HG03342 (cell line): Measurements from ENCODE around the gene KCTD12.
"Not testable (repeated sequence)": the region's sequence is repeated elsewhere in the genome, so short reads cannot be mapped to it uniquely, and the experiment has no call there.

Experiments used
- ATAC-seq: cut with Tn5 transposase; IDR thresholded peaks from one replicate; pipeline ENCODE4 v1.9.1; 2021; ENCODE audit warnings: mild to moderate bottlenecking, moderate library complexity; ENCODE audit not compliant: unreplicated experiment

KCTD12 gene

GRCh38 chr13:76886292-76887075 lies at the start of gene KCTD12:
Gene KCTD12, minus strand, starts transcription at chr13:76886405. Its CDS starts 257 bp downstream, at chr13:76886148.
- peak; percentile 71 for ATAC-seq

DNA sequence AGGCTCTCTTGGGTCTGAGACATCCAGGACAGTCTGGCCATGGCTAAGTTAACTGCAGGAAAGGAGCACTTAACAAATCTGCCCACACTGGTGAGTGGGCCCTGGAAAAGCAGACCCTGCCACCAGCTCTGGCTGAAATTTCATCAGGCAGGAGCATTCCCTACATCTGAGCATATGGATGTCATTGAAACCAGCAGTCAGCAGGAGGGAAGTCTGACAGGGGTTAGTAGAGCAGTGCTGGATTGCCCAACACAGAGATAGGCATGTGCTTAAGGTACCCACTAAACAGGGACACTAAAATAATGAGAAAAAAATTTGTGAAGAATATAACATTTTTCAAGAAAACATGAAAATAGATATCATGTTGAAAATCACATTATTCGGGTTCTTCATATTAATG lies 48.5 kb upstream of the KCTD12 start:
- no peak for ATAC-seq

DNA sequence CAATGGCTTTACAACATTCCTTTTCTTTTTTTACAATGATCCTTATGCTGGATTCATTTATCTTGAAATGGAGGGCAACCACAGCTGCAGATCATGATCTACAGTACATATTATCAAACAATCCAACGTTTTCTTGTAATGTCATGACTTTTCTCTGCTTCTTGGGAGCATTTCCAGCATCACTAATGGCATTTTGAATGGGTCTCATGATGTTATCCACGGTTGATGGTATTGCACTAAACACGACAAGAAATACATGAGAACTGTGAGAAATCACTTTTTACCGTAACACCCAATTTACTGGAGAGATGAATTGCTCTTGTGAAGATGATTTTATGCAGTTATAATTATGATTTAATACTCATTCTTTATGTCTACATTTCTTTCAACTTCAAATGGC lies 45.9 kb upstream of the KCTD12 start:
- ATAC-seq: no peak

DNA sequence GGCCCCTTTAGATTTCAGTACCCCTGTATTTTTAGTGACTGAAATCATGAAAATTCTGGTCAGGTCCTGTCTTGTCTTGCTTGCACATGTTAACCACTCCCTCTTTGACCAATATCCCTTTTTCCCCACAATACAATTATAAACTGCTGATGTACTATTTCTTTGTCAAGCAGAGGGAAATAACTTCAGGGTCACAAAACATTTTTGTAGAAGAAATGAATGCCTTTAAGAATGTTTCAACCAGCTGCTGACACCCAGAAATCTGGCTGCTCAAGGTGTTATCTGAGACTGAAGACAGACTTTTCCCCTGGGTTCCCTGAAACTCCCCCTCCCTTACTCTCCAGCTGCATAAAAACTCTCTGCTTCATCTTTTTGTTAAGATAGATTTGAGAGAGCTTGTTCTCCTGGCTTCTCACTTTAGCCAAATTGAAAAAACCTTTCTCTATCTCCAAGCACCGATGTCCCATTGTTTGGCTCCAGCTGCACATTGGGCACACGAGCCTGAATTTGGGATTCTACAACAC lies 43.7 kb upstream of the KCTD12 start:
- no peak for ATAC-seq

GRCh38 chr13:76929320-76929719 lies 43.1 kb upstream of the KCTD12 start:
- ATAC-seq: no peak

DNA sequence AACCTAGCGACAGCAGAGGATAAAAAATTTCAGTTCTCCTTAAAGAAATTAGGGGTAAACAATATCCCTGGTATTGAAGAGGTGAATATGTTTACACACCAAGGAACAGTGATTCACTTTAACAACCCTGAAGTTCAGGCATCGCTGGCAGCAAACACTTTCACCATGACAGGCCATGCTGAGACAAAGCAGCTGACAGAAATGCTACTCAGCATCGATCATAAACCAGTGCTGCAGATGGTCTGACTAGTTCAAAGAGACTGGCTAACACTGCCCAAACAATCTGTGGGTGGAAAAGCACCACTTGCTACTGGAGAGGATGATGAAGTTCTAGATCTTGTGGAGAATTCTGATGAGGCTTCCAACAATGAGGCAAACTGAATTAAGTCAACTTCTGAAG lies 42.3 kb upstream of the KCTD12 start:
- no peak for ATAC-seq

DNA sequence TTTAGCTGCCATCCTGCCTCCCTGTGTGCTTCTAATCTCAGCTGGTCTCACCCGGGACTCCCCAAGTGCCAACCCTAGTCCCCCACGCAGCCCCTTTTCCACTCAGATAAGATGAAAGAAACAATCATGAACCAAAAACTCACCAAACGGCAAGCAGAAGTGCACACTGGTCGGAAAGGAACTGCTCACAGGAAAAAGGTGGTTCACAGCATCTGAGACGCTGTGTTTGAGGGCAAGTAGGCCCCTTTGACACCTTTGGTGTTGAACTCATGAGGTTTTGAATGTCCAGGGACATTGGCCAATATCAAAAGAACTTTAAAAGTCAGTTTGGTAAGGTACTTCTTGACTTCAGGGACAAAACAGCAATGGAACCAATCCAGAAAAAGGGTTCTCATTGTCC lies 41.8 kb upstream of the KCTD12 start:
- ATAC-seq: no peak

- no peak for ATAC-seq
Observed at GRCh38 chr13:76925115-76925514, 38.9 kb upstream of the KCTD12 start.

GRCh38 chr13:76921516-76921915 lies 35.3 kb upstream of the KCTD12 start:
- no peak for ATAC-seq

GRCh38 chr13:76917755-76918481 lies 31.7 kb upstream of the KCTD12 start:
- ATAC-seq: not testable (repeated sequence)

GRCh38 chr13:76917095-76917494 lies 30.9 kb upstream of the KCTD12 start:
- ATAC-seq: no peak

- ATAC-seq: no peak
Observed at GRCh38 chr13:76913898-76914297, 27.7 kb upstream of the KCTD12 start.

DNA sequence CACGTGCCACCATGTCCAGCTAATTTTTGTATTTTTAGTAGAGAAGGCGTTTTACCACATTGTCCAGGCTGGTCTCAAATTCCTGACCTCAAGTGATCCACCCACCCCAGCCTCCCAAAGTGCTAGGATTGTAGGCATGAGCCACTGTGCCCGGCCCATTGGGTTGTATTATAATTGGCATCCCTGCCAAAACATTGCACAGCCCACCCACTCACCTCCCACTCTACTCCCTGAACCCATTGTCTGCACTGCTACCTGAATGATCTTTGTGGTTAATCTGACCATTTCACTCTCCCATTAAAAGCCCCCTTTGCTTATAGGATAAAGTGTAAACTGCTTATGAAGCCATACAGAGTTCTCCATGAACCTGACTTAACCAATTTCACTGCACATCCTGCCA lies 26.3 kb upstream of the KCTD12 start:
- no peak for ATAC-seq

- no peak for ATAC-seq
Observed at GRCh38 chr13:76904507-76904906, 18.3 kb upstream of the KCTD12 start.

DNA sequence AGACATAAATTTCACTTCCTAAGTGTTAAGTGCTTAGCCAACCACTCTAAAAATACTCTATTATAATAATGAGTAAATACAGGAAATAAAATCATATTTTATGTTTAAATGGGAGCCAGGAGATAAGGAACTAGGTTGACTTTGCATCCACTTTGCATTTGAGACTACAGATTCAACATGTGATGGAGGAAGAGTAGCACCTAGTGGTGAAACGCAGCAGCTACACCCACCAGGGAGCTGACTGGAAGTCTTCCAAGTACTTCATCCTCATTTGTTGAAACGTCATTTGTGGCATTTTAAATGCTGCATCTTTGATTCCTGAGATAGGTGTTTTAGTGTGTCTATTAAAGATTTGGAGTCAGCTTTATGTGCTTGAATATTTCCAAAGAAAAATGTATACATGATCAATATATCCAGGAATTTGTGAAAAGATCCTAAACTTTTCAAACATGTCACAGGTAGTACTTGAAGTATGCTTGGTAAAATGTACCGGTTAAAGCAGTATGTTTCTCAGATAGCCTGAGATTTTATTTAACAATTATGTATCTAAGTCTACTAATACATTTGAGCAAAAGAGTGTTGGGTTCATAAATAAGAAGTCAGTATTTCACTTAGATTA lies 17.4 kb upstream of the KCTD12 start:
- ATAC-seq: peak; percentile 99

DNA sequence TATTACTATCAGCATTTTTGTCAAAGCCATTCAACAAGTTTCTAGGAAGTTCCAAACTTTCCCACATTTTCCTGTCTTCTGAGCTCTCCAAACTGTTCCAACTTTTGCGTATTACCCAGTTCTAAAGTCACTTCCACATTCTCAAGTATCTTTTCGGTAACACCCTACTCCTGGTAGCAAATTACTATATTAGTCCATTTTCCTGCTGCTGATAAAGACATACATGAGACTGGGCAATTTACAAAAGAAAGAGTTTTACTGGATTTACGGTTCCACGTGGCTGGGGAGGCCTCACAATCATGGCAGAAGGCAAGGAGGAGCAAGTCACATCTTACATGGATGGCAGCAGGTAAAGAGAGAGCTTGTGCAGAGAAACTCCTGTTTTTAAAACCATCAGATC lies 12.9 kb upstream of the KCTD12 start:
- not testable (repeated sequence) for ATAC-seq

GRCh38 chr13:76897171-76897570 lies 11.0 kb upstream of the KCTD12 start:
- not testable (repeated sequence) for ATAC-seq

DNA sequence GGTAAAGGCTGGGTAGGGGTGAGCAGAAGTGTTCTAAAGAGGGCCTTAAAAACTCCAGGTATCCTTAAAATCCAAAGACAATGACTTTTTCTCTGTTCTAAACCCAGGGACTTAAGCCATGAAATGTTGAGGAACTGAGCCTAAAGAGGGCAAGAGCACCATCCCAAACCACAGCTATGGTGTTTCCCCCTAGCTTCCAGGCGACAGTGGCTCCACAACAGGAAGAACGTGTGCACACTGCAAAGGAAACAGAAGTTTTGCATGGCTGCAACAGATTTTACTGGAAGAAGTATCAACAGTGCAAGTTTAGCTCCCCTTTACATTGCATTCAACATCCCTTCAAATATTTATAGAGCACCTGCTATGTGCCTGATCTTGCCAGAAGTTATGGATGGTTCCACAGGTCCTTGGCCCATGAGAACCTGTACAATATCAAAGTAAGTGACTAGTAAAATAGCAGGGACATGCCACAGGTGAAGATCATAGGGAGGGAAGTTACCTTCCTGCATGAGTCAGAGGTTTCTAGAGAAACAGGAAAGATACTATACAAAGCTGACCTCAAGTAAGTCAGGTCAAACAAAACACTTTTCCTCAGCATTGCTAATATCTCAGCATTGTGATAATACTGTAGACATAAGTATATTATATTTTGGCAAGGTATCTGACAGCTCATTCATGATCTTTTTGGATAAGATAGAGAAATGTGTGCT lies 8.4 kb upstream of the KCTD12 start:
- peak; percentile 51 for ATAC-seq

- peak; percentile 47 for ATAC-seq
Observed at GRCh38 chr13:76892488-76892887, 6.3 kb upstream of the KCTD12 start.

DNA sequence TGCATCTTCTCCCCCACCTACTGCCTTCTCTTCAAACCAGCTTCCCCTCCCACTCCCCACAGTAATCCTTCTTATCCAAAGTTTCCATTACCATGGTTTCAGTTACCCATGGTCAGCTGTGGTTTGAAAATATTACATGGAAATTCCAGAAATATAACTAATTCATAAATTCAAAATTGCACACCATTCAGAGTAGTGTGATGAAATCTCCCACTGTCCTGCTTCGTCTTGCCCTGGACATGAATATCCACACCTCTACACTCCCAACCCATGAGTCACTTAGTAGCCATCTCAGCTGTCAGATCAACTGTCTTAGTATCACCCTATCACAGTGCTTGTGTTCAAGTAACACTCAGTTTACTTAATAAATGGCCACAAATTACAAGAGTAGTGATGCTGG lies 3.8 kb upstream of the KCTD12 start:
- ATAC-seq: no peak

GRCh38 chr13:76889254-76889653 lies 3.0 kb upstream of the KCTD12 start:
- ATAC-seq: no peak
